Measurements from ENCODE around the gene C15orf40. TPM values are rescaled to one million over a fixed set of nuclear protein-coding genes. Genes with fewer than 3 reads are reported as not detected.

C15orf40 gene
- total and polyA plus RNA-seq, 9 of the 15 experiments (the other 6 are each of a cell fraction or from before 2014, with no cell fraction given), result 15.9 to 52.0 (median 27.0) TPM

- TF ChIP-seq CTCFL (IDR thresholded peaks at IDR 0.05; ENCODE audit: borderline replicate concordance, insufficient read depth, low read depth, low read length, poor library complexity, severe bottlenecking) (peak; percentile 100), TCF7 (IDR thresholded peaks at IDR 0.05; ENCODE audit: borderline replicate concordance) (no peak), CUX1 (CRISPR knock-in tag; IDR thresholded peaks at IDR 0.05) (no peak; the same call in 1 of the 2 replicates), EGR1 (conservative IDR thresholded peaks at IDR 0.05) (no peak), ZNF280B (CRISPR knock-in tag; IDR thresholded peaks at IDR 0.05) (no peak), FIP1L1 (IDR thresholded peaks at IDR 0.05; ENCODE audit: low read depth, low read length, poor library complexity, severe bottlenecking) (peak; percentile 79), GABPB2 (CRISPR knock-in tag; conservative IDR thresholded peaks at IDR 0.05) (no peak), MCM3 (IDR thresholded peaks at IDR 0.05) (no peak), PREB (CRISPR knock-in tag; IDR thresholded peaks at IDR 0.05) (peak; percentile 91; the same call in 1 of the 2 replicates), FOXM1 (IDR thresholded peaks at IDR 0.05; ENCODE audit: low read depth) (no peak), FOXM1 (CRISPR knock-in tag; IDR thresholded peaks at IDR 0.05; ENCODE audit: low read depth) (peak; percentile 80), ASH1L (IDR thresholded peaks at IDR 0.05; ENCODE audit: borderline replicate concordance, low read depth, partially characterized antibody) (no peak)
- TF ChIP-seq, protein P1, sequence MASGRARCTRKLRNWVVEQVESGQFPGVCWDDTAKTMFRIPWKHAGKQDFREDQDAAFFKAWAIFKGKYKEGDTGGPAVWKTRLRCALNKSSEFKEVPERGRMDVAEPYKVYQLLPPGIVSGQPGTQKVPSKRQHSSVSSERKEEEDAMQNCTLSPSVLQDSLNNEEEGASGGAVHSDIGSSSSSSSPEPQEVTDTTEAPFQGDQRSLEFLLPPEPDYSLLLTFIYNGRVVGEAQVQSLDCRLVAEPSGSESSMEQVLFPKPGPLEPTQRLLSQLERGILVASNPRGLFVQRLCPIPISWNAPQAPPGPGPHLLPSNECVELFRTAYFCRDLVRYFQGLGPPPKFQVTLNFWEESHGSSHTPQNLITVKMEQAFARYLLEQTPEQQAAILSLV (tag; IDR thresholded peaks at IDR 0.05), result no peak
Observed at GRCh38 chr15:83011271-83012075, at the start of gene C15orf40 (continued).

Data from K562 (cell line).